Liver (tissue), 3 donors: ENCODE measurements around the gene COL5A1.

ENCODE experiments used
- ATF3 ChIP-seq: IDR thresholded peaks from 2 replicates; pipeline ENCODE4 v1.6.1; 2016; ENCODE audit warnings: antibody characterized with exemption
- CTCF ChIP-seq: fragments of 150-350 bp; IDR thresholded peaks from 2 replicates; pipeline ENCODE4 v1.5.1; 2017; ENCODE audit warnings: improper control_type of control experiment, low read depth, low read length; ENCODE audit not compliant: missing input control
- EGR1 ChIP-seq, 2 donors: IDR thresholded peaks; 2 replicates each; pipeline ENCODE4 v1.6.1; 2016 to 2018; ENCODE audit warnings: antibody characterized with exemption in 2 of 2, low read depth in 2 of 2
- GABPA ChIP-seq, 2 donors: IDR thresholded peaks in 1 of 2; conservative IDR thresholded peaks in 1 of 2; 2 replicates each; pipeline ENCODE4 v1.6.1; 2016; ENCODE audit warnings: antibody characterized with exemption in 2 of 2, mild to moderate bottlenecking in 1 of 2, moderate library complexity in 1 of 2
- JUND ChIP-seq, 2 donors: IDR thresholded peaks; 2 replicates each; pipeline ENCODE4 v1.6.1; 2016; ENCODE audit warnings: antibody characterized with exemption in 2 of 2
- MAX ChIP-seq: IDR thresholded peaks from 2 replicates; pipeline ENCODE4 v1.6.1; 2016; ENCODE audit warnings: antibody characterized with exemption
- SP1 ChIP-seq: IDR thresholded peaks from 2 replicates; pipeline ENCODE4 v1.6.1; 2018; ENCODE audit warnings: antibody characterized with exemption, mild to moderate bottlenecking
- YY1 ChIP-seq: IDR thresholded peaks from 2 replicates; pipeline ENCODE4 v1.6.1; 2016; ENCODE audit warnings: antibody characterized with exemption, mild to moderate bottlenecking
- donor health status: healthy.
- donor health status: healthy.

GRCh38 chr9:134625361-134626068 lies 16.1 kb upstream of the COL5A1 start:
- TF ChIP-seq CTCF, result no peak
- TF ChIP-seq EGR1 (IDR thresholded peaks at IDR 0.05; ENCODE audit: low read depth in 2 of 2), result no peak
- no peak for TF ChIP-seq YY1
- TF ChIP-seq MAX, result no peak
- no peak for TF ChIP-seq GABPA (IDR thresholded peaks at IDR 0.05 in 1 of 2, conservative IDR thresholded peaks at IDR 0.05 in 1 of 2)
- TF ChIP-seq SP1, result no peak
- TF ChIP-seq ATF3, result no peak
- no peak for TF ChIP-seq JUND (IDR thresholded peaks at IDR 0.05)
